ENCODE measurements around the gene ST7.

DNA sequence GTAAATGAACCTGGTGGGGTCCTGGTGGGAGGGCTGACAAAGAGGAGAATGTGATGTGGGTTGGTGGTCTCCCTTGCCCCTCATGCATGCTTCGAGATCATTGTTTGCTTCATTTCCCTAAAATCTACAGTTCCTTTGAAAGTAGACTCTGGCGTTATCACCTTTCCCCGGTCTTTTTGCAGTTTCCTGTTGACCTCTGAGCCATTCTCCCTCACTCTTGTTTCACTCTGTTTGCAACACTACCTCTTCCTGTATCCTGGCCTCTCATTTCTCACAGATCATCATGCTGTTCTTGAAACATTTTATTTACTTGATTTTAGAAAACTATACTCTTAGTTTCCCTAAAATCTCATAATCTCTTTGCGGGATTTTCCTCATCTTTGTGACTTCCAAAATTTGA is 189.8 kb downstream of the ST7 start:
- no peak for TF ChIP-seq ZNF384 (IDR thresholded peaks at IDR 0.05)
- no peak for TF ChIP-seq LEF1 (IDR thresholded peaks at IDR 0.05; ENCODE audit: borderline replicate concordance)
- TF ChIP-seq ELF4 (IDR thresholded peaks at IDR 0.05) = no peak
- no peak for TF ChIP-seq SP1 (IDR thresholded peaks at IDR 0.05)
- TF ChIP-seq BHLHE40 (IDR thresholded peaks at IDR 0.05; ENCODE audit: borderline replicate concordance) = no peak
- no peak for TF ChIP-seq SUZ12 (IDR thresholded peaks at IDR 0.05)
- TF ChIP-seq L3MBTL2 (conservative IDR thresholded peaks at IDR 0.05) = no peak
- TF ChIP-seq, protein P1, sequence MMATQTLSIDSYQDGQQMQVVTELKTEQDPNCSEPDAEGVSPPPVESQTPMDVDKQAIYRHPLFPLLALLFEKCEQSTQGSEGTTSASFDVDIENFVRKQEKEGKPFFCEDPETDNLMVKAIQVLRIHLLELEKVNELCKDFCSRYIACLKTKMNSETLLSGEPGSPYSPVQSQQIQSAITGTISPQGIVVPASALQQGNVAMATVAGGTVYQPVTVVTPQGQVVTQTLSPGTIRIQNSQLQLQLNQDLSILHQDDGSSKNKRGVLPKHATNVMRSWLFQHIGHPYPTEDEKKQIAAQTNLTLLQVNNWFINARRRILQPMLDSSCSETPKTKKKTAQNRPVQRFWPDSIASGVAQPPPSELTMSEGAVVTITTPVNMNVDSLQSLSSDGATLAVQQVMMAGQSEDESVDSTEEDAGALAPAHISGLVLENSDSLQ (IDR thresholded peaks at IDR 0.05) = no peak
- TF ChIP-seq HDGF (IDR thresholded peaks at IDR 0.05; ENCODE audit: borderline replicate concordance) = no peak
- no peak for TF ChIP-seq TARDBP (IDR thresholded peaks at IDR 0.05)
- TF ChIP-seq CTBP1 (IDR thresholded peaks at IDR 0.05; ENCODE audit: borderline replicate concordance) = no peak

All from HEK293T (cell line).